Stimulated activated CD4-positive, alpha-beta T cell treated with anti-CD3 and anti-CD28 coated beads, TNF-alpha, amount 100 ng/mL, for 1 hour (primary cell): ENCODE results near the gene AKAP8.
A peak's percentile ranks its signal among the peaks of the same experiment; 100 is the strongest.
"Not testable (repeated sequence)": the region's sequence is repeated elsewhere in the genome, so short reads cannot be mapped to it uniquely, and the experiment has no call there.

Experiments
- DNase-seq, 3 donors: peaks; one replicate each; pipeline ENCODE4 v3.0.0-alpha.2; 2020; ENCODE audit warnings: low read depth in 3 of 3, low spot score in 1 of 3

The AKAP8 gene

GRCh38 chr19:15404097-15404779, 24.7 kb upstream of the AKAP8 start:
- DNase-seq = no peak

- no peak for DNase-seq
Observed at GRCh38 chr19:15403151-15403531, 23.6 kb upstream of the AKAP8 start.

GRCh38 chr19:15402411-15403150, 23.0 kb upstream of the AKAP8 start:
- no peak for DNase-seq

- no peak for DNase-seq
Observed at GRCh38 chr19:15401397-15401710, 21.8 kb upstream of the AKAP8 start.

DNA sequence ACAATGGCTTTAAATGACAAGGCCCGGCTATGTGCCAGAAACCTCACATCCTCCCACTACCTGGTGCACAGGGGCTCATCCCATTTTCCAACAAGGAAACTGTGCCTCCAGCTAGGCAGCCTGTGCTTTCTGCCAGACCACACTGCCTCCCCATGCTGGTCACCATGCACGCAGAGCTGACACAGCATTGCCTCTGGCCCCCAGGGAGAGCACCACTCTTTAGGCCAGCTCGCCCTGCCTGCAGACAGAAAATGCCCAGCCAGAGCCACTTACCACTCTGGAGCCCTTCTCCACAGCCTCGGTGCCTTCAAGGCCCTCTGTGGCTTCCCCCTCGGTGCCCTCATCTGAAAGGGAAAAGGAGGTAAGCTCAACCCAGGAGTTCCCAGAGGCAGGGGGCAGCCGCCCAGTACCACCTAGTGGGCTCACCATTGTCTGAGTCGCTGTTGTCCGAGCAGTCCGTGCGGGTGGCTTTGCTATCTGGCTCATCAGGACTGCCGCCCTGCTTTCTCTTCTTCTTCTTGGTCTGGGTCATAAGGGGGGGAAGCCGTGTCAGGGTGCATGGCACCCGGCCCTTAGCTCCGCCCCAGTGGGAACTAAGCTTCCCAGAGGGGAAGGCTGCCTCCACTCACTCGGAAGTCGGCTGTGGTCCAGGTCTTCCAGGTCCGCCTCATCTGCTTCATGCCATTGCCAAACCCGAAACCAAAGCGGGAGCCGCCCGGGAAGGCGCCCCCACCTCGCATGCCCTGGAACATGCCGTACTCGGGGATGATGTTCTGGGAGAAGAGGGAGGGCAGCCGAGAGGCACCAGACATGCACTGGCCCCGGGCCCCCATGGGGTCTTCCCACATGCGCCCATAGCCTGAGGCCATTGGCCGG, 21.2 kb upstream of the AKAP8 start:
- no peak for DNase-seq

GRCh38 chr19:15399635-15400034, 20.0 kb upstream of the AKAP8 start:
- DNase-seq = no peak

- DNase-seq = no peak
Observed at GRCh38 chr19:15399234-15399515, 19.6 kb upstream of the AKAP8 start.

- DNase-seq = no peak
Observed at GRCh38 chr19:15398501-15399233, 19.1 kb upstream of the AKAP8 start.

DNA sequence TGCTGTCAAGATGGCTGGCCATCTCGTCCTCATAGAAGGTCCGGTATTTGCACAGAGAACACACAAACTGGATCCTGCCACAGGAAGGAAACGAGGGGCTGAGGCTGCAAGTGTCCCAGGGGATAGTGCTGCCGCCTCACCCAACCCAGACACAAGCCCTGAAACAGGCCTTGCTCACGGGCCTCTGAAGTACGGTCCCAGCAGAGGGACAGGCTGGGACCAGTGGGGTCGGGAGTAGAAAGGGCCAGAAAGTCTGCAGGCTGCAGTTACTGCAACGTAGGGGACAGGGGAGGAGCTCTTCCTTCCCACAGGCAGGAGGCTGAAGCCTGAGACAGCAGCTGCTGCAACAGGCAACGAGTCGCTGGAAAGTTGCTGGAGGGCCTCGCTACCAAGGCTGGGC, 18.2 kb upstream of the AKAP8 start:
- DNase-seq = no peak

- no peak for DNase-seq
Observed at GRCh38 chr19:15397236-15397635, 17.6 kb upstream of the AKAP8 start.

GRCh38 chr19:15396436-15396835, 16.8 kb upstream of the AKAP8 start:
- no peak for DNase-seq

DNA sequence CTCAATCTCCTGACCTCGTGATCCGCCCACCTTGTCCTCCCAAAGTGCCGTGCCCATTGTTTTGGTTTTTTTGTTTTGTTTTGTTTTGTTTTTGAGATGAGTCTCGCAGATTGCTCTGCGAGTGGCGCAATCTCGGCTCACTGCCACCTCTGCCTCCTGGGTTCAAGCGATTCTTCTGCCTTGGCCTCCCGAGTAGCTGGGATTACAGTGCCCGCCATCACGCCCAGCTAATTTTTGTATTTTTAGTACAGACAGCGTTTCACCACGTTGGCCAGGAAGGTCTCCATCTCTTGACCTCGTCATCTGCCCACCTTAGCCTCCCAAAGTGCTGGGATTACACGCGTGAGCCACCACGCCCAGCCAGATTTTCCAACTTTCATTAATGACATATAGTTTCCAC, 15.7 kb upstream of the AKAP8 start:
- DNase-seq = not testable (repeated sequence)

DNA sequence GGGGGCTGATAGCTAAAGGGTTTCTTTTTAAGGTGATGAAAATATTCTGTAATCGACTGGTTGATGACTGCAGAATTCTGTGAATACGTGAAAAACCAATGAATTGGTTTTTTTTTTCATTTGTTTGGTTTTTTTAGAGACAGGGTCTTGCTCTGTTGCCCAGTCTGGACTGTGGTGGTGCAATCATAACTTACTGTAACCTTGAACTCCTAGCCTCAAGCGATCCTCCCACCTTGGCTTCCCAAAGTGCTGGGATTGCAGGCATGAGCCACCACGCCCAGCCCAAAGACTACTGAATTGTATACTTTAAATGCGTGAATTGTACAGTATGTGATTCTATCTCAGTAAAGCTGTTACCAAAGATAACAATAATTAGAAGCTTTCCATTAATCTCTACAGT, 14.8 kb upstream of the AKAP8 start:
- DNase-seq = no peak

- DNase-seq = no peak
Observed at GRCh38 chr19:15393963-15394362, 14.4 kb upstream of the AKAP8 start.

DNA sequence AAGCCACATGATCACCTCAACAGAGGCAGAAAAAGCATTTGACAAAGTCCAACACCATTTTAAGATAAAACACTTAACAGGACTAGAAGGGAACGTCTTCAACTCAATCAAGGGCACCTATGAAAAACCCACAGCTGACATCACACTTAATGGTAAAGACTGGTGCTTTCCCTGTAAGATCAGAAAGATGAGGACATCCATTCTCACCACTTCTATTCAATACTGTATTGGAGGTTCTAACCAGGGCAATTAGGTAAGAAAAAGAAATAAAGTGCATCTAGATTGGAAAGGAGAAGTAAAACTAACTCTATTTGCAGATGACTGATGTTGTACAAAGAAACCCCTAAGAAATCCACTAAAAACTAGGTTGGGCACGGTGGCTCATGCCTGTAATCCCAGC, 11.2 kb upstream of the AKAP8 start:
- DNase-seq = no peak

GRCh38 chr19:15381864-15382263, 2.3 kb upstream of the AKAP8 start:
- no peak for DNase-seq

GRCh38 chr19:15381429-15381828, 1.8 kb upstream of the AKAP8 start:
- DNase-seq = no peak

GRCh38 chr19:15379999-15380647, 536 bp upstream of the AKAP8 start:
- no peak for DNase-seq

DNA sequence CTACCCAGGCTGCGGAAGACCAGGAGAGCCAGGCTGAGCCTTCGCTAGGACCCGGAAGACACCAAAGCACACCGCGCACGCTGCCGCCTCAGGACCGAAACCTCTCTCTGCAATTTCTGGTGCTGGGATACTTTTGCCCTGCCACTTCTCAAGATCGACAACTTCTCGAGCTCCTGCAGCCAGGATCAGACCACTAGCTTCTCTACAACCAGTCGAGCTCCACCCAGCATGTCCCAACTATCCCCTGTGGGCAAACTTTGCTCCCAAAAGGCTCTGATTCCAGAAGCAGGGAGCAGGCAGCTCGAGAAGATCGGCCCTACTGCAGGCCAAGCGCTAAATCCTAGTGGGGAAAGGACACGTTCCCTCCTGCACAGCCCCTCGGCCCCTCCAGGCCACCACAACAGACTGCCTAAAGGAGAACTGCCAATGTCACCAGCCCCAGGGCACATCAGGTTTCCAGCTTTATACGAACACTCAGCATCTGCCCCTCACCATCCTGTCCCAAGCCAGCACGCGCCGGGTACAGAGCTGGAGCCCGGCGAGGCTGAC, 979 bp downstream of the AKAP8 start:
- peak in 1 of 3 donors; percentile 23 for DNase-seq

GRCh38 chr19:15374796-15375440, 4.7 kb downstream of the AKAP8 start:
- DNase-seq = no peak
